A375 (cell line): ENCODE data around the gene TSKU. TPM values are rescaled to one million over a fixed set of nuclear protein-coding genes. Genes with fewer than 3 reads are reported as not detected.

Experiments
- total RNA-seq: library from RNA; depleted of rRNA; stranded (reverse); fragments of >200 nt; shearing (Covaris generic); gene quantifications from 2 replicates; pipeline ENCODE4 v1.2.3, GENCODE V29; 2014; rRNA removed

The TSKU gene
- total RNA-seq: 16.9 and 20.6 TPM in 2 replicates

GRCh38 chr11:76783294-76783895 lies at the start of gene TSKU:
Gene TSKU, plus strand, starts transcription at chr11:76783356. Its CDS starts 12,261 bp downstream, at chr11:76795617.

Other genes starting within 250 kb of the TSKU start
- gene LRRC32, start 112.6 kb upstream of the TSKU start, total RNA-seq: not detected in 2 replicates
- gene ACER3, start 77.6 kb downstream of the TSKU start, total RNA-seq: 5.0 and 15.5 TPM in 2 replicates